ENCODE data around the gene MMP14.

DNA sequence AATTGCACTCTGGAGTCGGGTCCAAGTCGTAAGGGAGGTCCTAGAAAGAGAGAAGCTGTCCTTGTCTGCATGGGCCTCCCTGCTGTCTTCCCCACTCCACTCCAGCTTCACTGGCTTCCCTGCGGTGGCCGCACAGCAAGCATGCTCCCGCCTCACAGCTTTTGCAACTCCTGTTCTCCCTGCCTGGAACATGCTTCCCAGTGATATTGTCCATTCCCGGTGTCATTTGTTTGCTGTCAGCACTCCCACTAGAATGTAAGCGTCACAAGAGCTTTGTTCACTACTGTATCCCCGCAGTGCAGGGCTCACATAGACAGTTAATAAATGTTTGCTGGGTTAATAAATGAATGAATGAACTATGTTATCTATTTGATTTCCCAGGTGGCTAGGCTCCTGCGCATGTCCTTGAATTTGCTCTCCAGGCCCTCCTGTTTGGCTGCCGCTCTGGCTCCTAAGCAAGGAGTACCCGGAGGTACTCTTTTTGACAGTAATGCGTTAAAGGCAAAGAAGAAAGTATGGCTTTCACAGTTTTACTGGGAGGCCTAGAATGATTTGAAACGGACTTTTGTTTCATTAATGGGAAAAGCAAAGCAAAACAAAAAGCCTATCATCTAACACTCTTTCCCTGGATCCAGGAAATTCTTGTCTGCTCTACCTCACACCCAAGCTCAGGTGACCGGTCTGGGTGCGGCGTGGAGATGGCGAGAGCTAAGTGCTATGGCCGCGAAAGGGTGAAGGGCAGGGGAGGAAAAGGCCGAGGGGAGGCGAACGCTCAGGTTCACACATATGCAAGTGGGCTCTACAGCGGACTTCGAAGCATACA is 15.0 kb upstream of the MMP14 start:
- TF ChIP-seq, protein P1, sequence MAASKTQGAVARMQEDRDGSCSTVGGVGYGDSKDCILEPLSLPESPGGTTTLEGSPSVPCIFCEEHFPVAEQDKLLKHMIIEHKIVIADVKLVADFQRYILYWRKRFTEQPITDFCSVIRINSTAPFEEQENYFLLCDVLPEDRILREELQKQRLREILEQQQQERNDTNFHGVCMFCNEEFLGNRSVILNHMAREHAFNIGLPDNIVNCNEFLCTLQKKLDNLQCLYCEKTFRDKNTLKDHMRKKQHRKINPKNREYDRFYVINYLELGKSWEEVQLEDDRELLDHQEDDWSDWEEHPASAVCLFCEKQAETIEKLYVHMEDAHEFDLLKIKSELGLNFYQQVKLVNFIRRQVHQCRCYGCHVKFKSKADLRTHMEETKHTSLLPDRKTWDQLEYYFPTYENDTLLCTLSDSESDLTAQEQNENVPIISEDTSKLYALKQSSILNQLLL (CRISPR knock-in tag; IDR thresholded peaks at IDR 0.05; ENCODE audit: borderline replicate concordance): no peak
- TF ChIP-seq ZSCAN29 (IDR thresholded peaks at IDR 0.05) (no peak), ZNF780A (CRISPR knock-in tag; IDR thresholded peaks at IDR 0.05) (no peak), RBBP5 (IDR thresholded peaks at IDR 0.05; ENCODE audit: borderline replicate concordance, insufficient read depth, low read length, poor library complexity, severe bottlenecking) (no peak), NFRKB (IDR thresholded peaks at IDR 0.05; ENCODE audit: low read depth) (no peak)
- TF ChIP-seq, protein P2, sequence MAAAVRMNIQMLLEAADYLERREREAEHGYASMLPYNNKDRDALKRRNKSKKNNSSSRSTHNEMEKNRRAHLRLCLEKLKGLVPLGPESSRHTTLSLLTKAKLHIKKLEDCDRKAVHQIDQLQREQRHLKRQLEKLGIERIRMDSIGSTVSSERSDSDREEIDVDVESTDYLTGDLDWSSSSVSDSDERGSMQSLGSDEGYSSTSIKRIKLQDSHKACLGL (CRISPR knock-in tag; IDR thresholded peaks at IDR 0.05; ENCODE audit: borderline replicate concordance, poor library complexity, severe bottlenecking): no peak
- TF ChIP-seq, protein P3, sequence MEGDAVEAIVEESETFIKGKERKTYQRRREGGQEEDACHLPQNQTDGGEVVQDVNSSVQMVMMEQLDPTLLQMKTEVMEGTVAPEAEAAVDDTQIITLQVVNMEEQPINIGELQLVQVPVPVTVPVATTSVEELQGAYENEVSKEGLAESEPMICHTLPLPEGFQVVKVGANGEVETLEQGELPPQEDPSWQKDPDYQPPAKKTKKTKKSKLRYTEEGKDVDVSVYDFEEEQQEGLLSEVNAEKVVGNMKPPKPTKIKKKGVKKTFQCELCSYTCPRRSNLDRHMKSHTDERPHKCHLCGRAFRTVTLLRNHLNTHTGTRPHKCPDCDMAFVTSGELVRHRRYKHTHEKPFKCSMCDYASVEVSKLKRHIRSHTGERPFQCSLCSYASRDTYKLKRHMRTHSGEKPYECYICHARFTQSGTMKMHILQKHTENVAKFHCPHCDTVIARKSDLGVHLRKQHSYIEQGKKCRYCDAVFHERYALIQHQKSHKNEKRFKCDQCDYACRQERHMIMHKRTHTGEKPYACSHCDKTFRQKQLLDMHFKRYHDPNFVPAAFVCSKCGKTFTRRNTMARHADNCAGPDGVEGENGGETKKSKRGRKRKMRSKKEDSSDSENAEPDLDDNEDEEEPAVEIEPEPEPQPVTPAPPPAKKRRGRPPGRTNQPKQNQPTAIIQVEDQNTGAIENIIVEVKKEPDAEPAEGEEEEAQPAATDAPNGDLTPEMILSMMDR (IDR thresholded peaks at IDR 0.05 in 2 of 3, conservative IDR thresholded peaks at IDR 0.05 in 1 of 3; ENCODE audit: insufficient read depth in 2 of 3, low read depth in 1 of 3, low read length in 3 of 3): no peak

Data from K562 (cell line).